ENCODE data around the gene LRRC4C. TPM values are rescaled to one million over a fixed set of nuclear protein-coding genes. Genes with fewer than 3 reads are reported as not detected.
"Not testable (repeated sequence)": the region's sequence is repeated elsewhere in the genome, so short reads cannot be mapped to it uniquely, and the experiment has no call there.

LRRC4C gene
- total RNA-seq, 1 donor from 2014 or later: not detected

DNA sequence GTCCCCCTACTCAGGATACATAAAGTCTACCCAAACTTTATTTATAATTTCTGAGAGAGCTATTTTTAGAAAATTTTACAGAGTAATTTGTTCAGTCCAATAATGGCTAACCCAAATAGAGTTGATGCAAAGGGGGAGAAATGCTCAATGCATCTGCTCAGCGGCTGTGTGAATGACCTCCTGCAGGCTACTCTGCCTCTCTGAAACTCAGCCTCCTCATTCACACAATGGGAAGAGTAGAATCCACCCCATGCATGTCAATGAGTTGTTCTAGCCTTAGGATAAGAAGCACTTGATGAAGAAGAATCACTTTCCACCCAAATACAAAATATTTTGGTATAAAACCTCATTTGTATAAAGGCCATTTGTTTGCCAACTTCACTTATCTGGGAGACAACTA, 1204.0 kb downstream of the LRRC4C start:
- DNase-seq (ENCODE audit: low read depth in 2 of 2): no peak

DNA sequence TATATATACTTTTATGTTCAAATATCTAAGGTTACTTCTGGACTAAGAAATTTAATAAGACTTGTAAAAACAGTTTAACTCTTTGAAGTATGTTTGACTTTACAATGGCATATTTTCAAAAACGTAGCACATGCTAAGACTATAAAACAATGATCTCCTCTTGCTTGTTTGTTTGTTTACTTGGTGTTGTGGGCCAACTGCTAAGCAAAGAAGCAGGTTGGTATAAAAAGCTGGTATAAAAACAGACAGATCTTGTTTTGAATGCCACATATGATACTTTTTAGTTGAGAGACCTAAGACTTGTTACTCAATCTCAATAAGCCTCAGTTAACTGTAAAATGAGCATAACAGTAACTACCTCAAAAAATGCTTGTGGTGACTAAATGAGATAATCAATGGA, 1206.3 kb downstream of the LRRC4C start:
- no peak for DNase-seq (ENCODE audit: low read depth in 2 of 2)

DNA sequence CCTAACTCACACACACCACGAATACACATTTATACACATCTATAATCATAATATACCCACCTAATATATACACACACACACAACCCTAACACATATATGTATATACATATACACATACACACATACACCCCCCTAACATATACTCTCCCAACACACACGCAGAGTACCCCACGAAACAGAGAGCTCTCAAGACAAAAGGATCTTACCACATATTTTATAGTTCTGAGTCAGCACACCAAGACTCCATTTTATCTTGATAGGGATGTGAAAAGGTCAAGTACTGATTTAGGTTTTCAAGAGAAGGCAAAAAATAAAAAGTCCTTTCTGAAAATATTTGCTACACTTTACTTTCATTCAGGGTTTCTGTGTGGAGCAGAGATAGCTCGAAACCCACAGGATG, 1207.2 kb downstream of the LRRC4C start:
- no peak for DNase-seq (ENCODE audit: low read depth in 2 of 2)

DNA sequence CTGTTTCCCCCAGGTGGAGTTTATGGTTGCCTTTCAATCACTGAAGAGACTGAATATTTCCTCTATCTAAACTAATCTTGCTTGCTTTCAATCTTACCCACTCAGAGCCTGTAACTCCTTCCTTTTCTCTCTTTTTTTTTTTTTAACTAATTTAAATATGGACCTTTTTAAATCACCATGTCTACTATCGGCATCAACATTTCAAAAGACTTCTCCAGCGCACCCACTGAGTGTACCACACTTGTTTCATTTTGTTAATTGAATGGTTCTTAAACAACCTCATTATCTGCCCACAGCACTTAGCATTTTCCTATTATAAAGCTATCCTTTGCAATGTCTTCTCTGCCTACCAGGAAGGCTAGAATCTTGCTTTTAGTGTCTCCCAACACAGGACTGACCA, 1212.5 kb downstream of the LRRC4C start:
- DNase-seq (ENCODE audit: low read depth in 2 of 2): no peak

DNA sequence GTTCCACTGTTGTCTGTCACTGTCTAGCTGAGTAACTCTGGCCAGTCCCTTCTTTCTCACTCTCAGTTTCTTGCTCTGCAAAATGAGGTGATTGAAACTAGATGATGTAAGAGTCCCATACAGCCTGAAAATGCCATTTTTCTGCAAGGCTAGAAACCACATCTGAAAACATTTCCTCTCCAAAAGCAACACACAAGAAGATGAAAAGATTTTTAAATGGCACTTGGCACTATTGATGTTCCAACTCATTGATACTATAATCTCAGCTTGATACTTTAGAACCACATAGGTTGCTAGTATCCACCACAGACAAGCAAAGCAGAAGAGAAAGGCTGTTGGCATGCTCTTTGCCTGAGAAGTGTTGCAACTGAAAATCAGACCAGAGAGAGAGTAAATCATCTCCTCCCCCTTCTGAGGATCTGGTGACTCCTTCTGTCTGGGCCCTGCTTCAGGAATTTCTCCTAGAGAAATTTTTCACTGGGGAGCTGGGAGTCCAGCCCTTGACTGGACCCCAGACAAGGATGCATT, 1217.9 kb downstream of the LRRC4C start:
- no peak for DNase-seq (ENCODE audit: low read depth in 2 of 2)

DNA sequence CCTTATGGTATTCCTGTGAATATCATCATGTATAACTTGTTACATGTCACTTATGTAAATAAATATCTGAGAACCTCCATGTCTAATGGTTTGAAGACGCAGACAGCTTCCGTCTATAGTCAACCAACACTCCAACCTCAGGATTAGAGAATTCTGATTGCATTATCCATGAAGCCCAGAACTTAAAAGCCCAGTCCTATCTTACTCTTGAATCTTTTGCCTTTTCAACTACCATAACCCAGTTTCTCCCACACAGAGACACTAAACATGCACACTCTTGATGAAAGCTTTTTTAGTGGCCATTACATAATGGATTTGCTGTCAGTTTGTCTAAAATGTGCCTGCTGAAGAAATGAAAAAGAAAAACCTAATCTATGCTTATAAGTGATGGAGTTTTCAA, 1219.2 kb downstream of the LRRC4C start:
- DNase-seq (ENCODE audit: low read depth in 2 of 2): no peak

DNA sequence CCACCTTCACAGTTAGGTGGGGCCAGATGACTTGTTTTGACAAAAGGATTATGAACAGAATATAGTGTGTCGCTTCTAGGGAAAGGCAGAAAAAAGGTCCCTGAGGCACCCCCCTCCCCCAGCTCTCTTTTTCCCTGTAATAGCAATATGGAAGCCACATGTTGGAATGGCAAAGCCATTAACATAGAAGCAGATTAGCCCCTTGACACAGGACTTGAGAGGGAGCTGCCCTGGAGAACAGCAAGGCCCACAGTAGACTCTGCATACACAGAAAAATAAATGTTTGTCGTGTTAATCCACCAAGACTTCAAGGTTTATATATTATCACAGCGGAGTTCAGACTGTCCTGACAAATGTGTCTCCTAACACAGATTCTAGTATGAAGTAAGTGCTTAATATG, 1222.9 kb downstream of the LRRC4C start:
- DNase-seq (ENCODE audit: low read depth in 2 of 2): no peak

DNA sequence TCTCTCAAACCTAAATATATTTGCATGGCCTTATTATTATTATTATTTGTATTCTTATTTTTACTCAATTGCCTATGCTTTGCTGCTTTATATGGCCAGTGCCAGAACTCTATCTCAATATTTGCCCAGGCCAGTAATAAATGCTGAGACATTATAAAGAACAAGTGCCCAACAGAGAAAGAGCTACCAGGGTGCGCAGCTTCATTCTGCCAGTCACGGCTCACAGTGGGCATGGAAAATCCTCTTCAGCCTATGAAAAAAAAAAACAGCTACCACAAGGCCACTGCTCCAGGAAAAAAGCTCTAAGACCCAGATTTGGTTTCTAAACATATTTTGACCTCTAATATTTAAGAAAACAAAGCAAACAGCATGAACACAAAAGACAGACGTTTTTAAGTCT, 1223.6 kb downstream of the LRRC4C start:
- DNase-seq (ENCODE audit: low read depth in 2 of 2): no peak

DNA sequence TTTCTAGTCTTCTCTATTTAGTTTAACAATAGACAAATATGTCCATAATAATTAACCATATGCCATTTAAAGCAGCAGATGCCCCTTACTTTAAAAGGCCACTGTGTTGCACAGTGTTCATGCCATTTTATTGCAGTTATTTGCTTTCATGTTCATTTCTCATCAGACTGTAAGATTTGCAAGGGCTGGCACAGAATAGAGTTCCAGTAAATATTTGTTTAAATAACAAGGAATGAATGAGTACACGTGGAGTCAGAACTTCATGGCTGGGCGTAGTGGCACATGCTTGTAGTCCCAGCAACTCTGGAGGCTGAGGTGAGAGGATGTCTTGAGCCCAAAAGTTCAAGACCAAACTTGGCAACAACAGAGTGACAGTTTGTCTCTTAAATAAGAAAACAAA, 1228.6 kb downstream of the LRRC4C start:
- DNase-seq (ENCODE audit: low read depth in 2 of 2): no peak

DNA sequence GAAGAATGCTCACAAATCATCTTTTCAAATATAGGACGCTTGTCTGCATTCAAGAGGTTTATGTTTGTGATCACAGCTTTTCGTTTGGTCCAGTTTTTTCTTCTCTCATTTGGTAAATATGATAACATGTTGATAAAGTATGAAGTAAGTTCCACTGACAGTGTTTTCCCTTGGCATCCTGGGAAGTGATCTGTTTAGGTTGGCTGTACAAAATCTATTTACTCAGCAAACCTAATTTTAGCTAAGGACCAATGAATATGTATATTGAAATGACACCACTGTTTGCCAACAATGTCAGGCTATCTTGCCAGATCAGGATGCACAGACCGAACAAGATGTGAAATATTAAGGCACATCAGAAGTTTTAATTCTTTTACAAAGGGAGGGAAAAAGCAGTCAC, 1230.8 kb downstream of the LRRC4C start:
- DNase-seq (ENCODE audit: low read depth in 2 of 2): no peak

DNA sequence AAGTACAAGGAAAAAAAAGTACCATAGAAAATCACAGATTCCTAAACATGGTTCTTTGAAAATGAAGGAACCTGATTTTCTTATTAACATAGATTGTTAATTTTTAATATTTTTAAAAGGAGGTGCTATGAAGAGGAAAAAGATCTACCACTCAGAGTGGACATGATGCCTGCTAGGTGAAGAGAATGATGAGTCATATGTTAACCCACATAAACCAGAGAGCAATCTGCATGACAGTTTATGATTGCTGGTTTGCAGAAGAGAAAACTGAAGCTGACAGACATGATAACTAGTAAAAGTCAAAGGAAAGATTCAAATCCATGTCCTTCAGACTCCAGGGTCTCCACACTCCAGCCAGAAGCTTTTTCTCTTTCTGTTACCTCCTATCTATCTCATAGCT, 1231.7 kb downstream of the LRRC4C start:
- DNase-seq (ENCODE audit: low read depth in 2 of 2): no peak

DNA sequence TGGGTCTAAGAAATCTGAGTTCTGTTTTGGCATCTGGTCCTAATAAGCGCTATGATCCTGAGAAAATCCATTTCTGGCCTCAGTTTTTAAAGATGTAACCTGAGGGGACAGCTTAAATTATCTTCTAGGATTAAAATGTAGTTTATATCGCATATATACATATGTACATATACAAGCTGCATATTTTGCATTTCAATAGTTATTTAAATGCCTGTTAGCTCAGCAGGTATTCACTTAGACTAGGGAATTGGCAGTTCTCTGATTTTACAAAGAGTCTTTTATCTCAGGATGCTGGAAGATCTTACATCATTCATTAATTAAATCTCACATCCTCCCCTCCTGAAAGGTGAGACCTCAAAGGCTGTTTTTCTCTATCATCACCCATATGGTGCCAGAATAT, 1232.8 kb downstream of the LRRC4C start:
- no peak for DNase-seq (ENCODE audit: low read depth in 2 of 2)

DNA sequence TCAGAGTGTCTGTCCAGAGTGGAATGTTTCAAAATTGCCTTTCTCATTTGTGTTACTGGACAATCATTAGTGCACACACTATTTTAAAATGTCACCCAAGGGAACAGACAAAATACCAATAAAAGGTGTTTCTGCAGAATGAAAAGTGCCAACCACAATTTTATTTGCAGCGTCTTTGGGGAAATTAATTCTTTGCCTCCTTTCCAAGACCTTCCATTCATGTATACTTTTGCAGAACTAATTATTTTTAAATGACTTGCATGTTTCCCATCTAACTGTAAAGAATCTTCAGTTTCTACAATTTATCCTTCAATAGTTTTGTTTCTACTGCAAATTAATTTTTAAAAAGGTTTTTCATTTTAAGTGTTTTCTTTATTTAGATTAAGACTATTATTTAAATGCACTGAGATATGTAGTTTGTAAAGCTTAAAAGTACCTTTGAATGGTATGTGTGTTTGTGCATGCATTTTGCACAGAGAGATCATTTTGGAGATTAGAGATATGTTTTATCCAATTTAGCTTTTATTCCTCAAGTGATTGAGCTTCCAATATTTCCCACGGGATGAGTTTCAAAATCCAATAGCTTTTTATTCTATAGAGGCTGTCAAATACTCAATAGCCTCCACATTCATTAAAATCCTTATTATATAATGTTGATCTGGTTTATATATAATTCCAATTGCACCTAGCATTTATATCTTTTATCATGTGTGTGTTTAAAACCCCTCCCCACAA, 1235.7 kb downstream of the LRRC4C start:
- DNase-seq (ENCODE audit: low read depth in 2 of 2): no peak

DNA sequence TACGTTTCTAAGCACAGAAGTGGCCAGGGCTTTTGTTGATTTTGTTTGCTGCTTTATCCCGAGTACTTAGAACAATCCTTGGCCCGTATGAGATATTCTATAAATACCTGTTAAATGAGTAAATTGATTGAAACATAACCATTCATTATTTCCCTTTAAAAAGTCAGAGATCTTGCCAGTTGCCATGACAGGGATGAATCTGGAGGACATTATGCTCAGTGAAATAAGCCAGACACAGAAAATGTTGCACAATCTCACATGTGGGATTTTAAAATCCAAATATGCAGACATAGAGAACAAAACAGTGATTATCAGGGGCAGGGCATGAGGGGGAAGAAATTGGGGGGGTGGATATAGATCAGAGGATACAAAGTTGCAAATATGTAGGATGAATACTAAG, 1240.1 kb downstream of the LRRC4C start:
- DNase-seq (ENCODE audit: low read depth in 2 of 2): no peak

DNA sequence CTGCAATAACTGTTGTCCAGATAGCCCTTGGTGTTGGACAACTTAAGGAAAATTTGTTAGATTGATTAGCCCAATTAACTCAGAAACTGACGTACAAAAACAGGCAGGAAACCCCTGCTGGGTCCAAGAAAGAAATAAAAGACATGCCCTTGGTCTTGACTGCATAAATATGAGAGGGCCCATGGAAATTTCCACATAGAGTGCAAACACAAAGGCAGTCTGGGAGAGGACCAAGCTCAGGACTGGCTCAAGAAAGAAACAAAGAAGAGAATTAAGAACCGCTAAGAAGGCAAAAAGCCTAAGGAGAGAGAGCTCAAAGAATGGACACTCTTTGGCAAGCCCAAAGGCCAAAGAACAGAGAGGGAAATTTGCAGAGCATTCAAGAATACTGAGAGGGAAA, 1243.9 kb downstream of the LRRC4C start:
- no peak for DNase-seq (ENCODE audit: low read depth in 2 of 2)

DNA sequence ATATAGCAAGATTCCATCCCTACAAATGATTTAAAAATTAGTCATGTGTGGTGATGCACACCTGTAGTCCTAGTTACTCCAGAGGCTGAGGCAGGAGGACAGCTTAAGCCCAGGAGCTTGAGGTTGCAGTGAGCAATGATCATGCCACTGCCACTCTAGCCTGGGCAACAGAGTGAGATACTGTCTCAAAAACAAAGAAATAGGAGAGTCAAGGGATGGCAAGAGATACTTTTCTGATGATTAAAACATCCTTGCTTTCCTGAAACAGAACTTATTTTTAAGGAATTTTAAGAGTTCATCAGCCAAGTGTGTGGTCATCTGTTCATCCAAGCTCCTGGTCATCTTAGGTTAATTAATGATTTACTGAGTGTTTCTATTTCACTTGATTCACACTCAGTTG, 1252.0 kb downstream of the LRRC4C start:
- DNase-seq (ENCODE audit: low read depth in 2 of 2): no peak

DNA sequence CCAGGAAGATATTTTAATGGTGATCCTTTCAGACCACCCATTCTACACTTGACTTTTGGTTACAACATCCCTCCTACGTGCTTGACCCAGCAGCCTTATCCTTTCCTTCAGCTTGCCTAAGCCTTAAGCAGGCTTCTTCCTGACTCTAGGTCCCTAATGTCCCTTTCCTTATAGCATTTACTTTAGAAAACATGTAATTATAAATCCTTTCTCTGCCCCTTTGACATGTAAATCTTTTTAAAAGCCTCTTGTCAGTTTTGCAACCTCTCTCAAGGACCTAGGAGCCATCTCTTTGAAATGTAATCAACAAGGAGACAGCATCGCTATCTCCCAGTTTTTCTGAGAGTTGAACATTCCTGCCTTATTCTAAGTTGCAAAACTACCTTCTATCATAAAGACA, 1255.2 kb downstream of the LRRC4C start:
- DNase-seq (ENCODE audit: low read depth in 2 of 2): no peak

DNA sequence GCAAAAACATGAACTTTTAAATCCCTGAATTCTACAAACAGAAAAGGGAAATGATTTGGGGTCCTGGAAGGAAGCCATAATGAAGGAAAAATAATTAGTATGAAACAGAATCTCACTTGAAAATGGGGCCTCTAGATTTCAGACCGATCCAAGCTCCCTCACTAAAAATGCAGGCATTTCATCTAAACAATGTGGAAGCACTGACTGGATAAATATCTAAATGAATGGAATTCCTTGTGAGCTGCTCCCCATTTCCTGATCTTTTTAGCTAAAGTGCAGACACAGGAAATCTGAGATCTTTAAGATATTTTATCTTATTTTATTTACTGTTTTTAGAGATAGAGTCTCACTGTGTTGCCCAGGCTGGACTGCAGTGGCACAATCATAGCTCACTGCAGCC, 1255.8 kb downstream of the LRRC4C start:
- DNase-seq (ENCODE audit: low read depth in 2 of 2): no peak

DNA sequence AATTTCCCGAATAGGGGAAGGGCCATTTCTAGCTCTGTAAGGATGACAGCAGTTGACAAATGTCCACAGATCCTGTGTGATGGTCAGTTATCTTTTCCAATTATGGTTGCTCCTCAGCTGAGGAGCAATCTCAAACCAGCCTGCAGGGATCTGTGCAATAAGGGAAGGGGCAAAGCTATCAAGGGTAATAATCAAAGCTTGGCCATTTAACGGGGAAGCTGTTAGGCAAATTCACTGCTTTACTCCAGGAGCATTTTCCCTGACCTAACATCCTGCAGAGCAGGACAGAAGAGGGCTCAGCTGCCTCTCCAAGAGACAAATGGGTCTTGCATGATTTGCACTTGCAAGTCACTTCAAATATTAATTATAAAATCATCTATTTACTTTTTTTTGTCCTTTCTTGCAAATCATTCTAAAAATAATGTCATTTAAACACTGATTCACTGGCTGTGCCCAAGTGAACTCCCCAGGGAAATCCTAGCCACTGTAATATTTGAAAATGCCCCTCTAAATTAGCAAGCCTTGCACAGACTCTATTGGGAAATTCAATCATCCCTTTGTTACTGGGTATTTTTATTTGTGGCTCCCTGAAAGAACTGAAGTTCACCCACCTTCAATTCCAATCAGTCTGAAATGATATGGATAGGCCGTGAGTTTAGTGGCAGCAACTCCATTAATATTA, 1256.7 kb downstream of the LRRC4C start:
- DNase-seq (ENCODE audit: low read depth in 2 of 2): no peak

DNA sequence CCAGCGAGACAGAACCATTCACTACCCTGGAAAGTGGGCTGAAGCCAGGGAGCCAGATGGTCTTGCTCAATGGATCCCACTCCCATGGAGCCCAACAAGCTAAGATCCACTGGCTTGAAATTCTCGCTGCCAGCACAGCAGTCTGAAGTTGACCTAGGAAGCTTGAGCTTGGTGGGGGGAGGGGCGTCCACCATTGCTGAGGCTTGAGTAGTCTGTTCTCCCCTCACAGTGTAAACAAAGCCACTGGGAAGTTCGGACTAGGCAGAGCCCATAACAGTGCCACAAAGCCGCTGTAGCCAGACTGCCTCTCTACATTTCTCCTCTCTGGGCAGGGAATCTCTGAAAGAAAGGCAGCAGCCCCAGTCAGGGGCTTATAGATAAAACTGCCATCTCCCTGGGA, 1266.9 kb downstream of the LRRC4C start:
- DNase-seq (ENCODE audit: low read depth in 2 of 2): not testable (repeated sequence)

DNA sequence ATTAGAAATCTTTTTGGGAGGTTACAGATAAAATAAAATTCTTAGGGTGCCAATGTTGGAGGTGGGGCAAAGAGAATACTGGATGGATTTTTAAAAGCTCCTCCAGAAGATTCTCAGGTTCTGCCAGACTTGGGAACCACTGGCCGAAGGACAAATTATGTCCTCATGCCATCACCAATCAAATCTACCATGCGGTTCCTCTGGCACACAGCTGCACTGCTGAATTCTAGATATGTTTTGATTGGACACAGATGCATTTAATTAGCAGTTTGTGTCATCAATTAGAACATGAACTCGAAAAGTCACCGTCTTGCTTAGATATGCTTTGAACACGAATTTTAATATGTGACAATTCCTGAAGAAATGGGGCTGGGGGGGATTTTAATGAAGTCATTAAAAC, 1269.2 kb downstream of the LRRC4C start:
- no peak for DNase-seq (ENCODE audit: low read depth in 2 of 2)

DNA sequence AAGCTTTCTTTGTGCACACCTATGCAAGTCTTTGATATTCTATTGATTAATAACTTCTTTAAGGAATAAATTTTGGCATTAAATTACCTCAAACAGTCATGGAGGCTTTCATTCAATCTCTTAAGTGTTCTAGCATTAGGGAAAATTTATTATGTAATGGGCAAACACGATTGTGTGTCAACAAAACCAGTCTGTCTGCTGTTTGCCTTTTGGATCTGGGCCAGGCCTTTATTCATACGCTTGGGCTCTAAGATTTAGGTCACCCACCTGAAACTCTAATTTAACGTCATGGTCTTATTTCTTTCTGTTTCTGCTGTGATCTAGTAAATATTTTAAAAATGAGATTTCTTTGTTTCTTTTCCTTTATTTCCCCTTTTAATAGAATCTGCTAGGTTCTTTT, 1270.6 kb downstream of the LRRC4C start:
- no peak for DNase-seq (ENCODE audit: low read depth in 2 of 2)

DNA sequence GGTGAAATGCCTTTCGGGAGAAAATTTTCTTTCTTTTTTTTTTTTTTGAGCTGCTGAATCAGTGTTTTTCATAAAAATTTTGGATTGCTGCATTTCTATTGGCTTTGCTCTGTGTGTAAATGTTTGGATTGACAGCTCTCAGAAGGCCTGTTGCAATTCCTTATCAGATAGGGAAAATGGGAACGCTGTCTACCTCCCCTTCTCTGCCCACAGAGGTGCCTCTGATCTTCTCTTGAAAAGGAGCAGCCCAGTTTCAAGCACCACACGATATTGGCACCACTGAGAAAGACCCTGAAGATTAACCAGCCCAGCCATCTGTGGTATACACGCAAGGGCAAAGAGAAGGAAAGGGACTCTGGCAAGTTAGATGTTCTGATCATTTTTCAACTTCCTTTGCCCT, 1272.2 kb downstream of the LRRC4C start:
- no peak for DNase-seq (ENCODE audit: low read depth in 2 of 2)
